Activated naive CD4-positive, alpha-beta T cell treated with anti-CD3 and anti-CD28 coated beads for 36 hours (primary cell): ENCODE data around the gene CLK3. TPM values are rescaled to one million over a fixed set of nuclear protein-coding genes. Genes with fewer than 3 reads are reported as not detected.
"Not testable (repeated sequence)": the region's sequence is repeated elsewhere in the genome, so short reads cannot be mapped to it uniquely, and the experiment has no call there.

Source experiments
- CTCF ChIA-PET: fragments of 350-600 bp; sonication (Branson Sonifier 250); formaldehyde crosslinking; loops from one replicate; lab custom pipeline; 2021; ENCODE audit warnings: antibody characterized with exemption; lab: Charles Lee
- DNase-seq: peaks from one replicate; pipeline ENCODE4 v3.0.0-alpha.2; 2020
- H3K27ac Mint-ChIP-seq: one replicate; pipeline ENCODE4 v1.8.0; 2021; ENCODE audit warnings: mild to moderate bottlenecking, mixed read lengths
- H3K27me3 Mint-ChIP-seq: one replicate; pipeline ENCODE4 v1.8.0; 2021; ENCODE audit warnings: low read depth, mixed read lengths
- H3K36me3 Mint-ChIP-seq: one replicate; pipeline ENCODE4 v1.8.0; 2021; ENCODE audit warnings: low read depth, mixed read lengths
- H3K4me1 Mint-ChIP-seq: one replicate; pipeline ENCODE4 v1.8.0; 2021; ENCODE audit warnings: low read depth, mixed read lengths
- H3K4me3 Mint-ChIP-seq: one replicate; pipeline ENCODE4 v1.8.0; 2021; ENCODE audit warnings: mild to moderate bottlenecking, moderate library complexity, mixed read lengths
- H3K9me3 Mint-ChIP-seq: one replicate; pipeline ENCODE4 v1.8.0; 2021; ENCODE audit warnings: mixed read lengths
- intact Hi-C: fragments of 100-400 bp; cut with micrococcal nuclease; formaldehyde crosslinking; loops from one replicate; pipeline ENCODE4 v1.15.1; 2023
- total RNA-seq, 2 experiments: library from RNA; stranded (reverse); gene quantifications; one replicate each; pipeline ENCODE4 v1.2.3, GENCODE V29; 2021

The CLK3 gene
- total RNA-seq, 2 experiments from 2014 or later = 124 TPM

DNA sequence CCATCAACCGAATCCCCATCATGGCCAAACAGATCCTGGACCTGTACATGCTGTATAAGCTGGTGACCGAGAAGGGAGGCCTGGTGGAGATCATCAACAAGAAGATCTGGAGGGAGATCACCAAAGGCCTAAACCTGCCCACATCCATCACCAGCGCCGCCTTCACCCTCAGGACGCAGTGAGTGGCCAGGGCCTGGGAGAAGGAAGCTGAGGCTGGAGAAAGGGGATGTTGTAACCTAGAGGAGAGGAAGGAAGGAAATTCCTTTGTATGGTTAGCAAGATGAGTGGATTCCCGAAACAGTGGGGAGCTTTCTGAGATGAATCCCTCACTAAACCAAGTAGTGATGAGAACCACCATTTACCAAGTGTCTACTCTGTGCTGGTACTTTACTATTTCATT lies 25.8 kb upstream of the CLK3 start:
- no peak for DNase-seq
- Mint-ChIP-seq H3K27ac (no peak overlapping the region), H3K27me3 (no peaks in the 10 kb centered on the region), H3K36me3 (peaks cover 5% of the 10 kb centered on the region), H3K4me1 (no peaks in the 10 kb centered on the region), H3K4me3 (no peak overlapping the region), H3K9me3 (no peaks in the 10 kb centered on the region)
- intact Hi-C loops = no loop called here
- CTCF ChIA-PET = interaction anchor here (1.0 kb wide), 1 partner anchor 36 kb away, joined by 3 read pairs; no protein-coding TSS in a partner anchor

DNA sequence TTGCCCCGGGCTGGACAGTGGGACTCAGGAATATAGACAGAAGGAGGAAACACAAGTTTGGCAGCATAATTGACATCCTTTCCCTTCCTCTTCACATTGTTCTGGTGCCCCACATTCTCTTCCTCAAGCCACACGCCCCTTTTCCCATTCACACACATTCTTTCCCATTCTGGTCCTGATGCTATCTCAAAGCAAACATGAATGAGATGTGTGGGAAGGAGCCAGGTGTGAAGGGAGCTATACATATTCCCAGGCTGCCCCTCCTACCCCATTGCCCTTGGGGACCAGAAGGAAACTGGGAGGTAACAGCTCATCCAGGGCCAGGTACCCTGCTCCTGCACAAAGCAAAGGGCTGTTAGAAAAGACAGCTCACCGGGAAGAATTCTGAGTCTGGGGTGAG lies 23.4 kb upstream of the CLK3 start:
- intact Hi-C loops = no loop called here
- H3K9me3 Mint-ChIP-seq = no peaks in the 10 kb centered on the region
- CTCF ChIA-PET = interaction anchor here (0.6 kb wide), 1 partner anchor 84 kb away, joined by 3 read pairs; no protein-coding TSS in a partner anchor

DNA sequence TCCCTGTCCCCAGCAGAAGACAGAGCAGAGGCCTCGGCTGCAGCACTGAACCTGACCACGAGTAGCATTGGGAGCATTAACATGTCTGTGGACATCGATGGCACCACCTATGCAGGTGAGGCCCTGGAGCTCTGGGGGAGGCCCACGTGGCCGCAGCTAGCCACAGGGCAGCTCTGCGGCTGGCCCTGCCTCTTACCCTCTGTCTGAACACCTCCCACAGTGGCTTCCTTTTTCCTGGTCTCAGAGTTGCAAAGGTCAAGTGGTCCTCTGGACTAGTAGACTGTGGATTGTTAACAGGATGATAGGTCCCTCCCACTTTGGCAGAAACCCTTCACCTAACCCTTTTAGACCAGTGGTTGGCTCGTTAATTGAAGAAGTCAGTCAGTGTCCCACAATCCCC lies 22.5 kb upstream of the CLK3 start:
- CTCF ChIA-PET = interaction anchor here (1.2 kb wide), 1 partner anchor 39 kb away, joined by 3 read pairs; no protein-coding TSS in a partner anchor
- Mint-ChIP-seq H3K9me3 (no peaks in the 10 kb centered on the region), H3K36me3 (peaks cover 5% of the 10 kb centered on the region)

More for the DNA sequence above, 23.4 kb upstream of the CLK3 start:
- Mint-ChIP-seq H3K4me1 (no peaks in the 10 kb centered on the region), H3K4me3 (no peak overlapping the region), H3K36me3 (peaks cover 5% of the 10 kb centered on the region), H3K27ac (peak overlapping the region; percentile 24), H3K27me3 (no peaks in the 10 kb centered on the region)
- DNase-seq = no peak

DNA sequence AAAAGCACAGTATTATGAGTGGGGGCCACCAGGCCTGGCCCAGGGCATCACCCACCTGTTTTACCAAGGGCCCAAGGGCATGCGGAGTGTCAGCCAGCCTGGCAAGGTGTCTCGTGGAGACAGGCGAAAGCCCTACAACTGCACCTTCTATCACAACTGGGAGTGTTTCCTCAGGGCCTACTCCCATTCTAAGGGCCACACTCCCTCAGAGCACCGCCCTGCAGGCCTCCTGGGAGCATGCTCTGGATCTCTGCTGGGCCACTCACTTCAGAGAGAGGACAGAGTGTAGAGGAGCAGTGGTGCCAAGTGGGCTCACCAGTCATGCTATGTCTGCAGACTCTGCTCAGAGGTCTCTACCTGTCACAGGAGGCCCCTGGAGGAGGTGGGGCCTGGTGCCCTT lies 21.2 kb upstream of the CLK3 start:
- no peak for DNase-seq
- H3K4me1 Mint-ChIP-seq = peaks cover 18% of the 10 kb centered on the region
- CTCF ChIA-PET = no interaction called here
- H3K27ac Mint-ChIP-seq = no peak overlapping the region
- peaks cover 11% of the 10 kb centered on the region for H3K36me3 Mint-ChIP-seq
- intact Hi-C loops = no loop called here
- no peaks in the 10 kb centered on the region for H3K9me3 Mint-ChIP-seq
- H3K4me3 Mint-ChIP-seq = no peak overlapping the region
- no peaks in the 10 kb centered on the region for H3K27me3 Mint-ChIP-seq

More for the DNA sequence above, 22.5 kb upstream of the CLK3 start:
- Mint-ChIP-seq H3K4me3 (no peak overlapping the region), H3K27ac (no peak overlapping the region), H3K27me3 (no peaks in the 10 kb centered on the region), H3K4me1 (peaks cover 5% of the 10 kb centered on the region)
- no peak for DNase-seq
- intact Hi-C loops = no loop called here

DNA sequence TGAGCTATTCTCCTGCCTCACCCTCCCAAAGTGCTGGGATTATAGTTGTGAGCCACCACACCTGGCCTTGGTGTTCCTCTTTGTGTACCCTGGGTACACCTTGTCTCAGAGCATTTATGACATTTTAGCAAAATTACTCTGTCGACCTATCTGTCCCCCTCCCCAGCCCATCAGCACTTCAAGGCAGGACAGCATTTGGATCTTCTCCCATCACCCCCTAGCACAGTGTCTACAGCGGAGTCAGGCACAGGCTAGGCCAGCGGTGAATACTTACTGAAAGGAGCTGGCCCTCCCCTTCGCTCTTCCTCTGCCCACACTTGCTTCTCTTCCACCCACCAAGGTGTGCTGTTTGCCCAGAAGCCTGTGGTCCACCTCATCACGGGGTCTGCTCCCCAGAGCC lies 20.4 kb upstream of the CLK3 start:
- Mint-ChIP-seq H3K9me3 (no peaks in the 10 kb centered on the region), H3K27me3 (no peaks in the 10 kb centered on the region), H3K4me3 (no peak overlapping the region), H3K27ac (no peak overlapping the region), H3K4me1 (peaks cover 20% of the 10 kb centered on the region), H3K36me3 (peaks cover 11% of the 10 kb centered on the region)
- no peak for DNase-seq
- intact Hi-C loops = no loop called here
- CTCF ChIA-PET = no interaction called here

DNA sequence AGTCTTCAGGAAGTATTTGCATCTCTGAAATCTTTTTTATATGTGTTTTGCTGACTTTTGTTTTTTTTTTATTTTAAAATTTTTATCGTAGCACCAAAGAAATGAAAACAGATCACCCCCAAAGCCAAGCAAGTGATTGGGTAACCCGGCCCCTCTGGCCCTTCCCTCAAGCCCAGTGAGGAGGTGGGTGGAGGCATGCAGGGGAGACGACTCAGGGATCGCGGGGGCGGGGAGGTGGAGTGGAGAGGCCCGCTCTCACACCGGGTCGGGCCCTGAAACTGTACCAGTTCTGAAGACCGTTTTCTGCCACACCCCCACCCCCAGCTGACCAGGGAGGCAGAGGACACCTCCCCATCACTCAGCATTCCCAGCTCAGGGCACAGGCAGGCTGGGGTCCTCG lies 18.9 kb upstream of the CLK3 start:
- H3K27me3 Mint-ChIP-seq, H3K9me3 Mint-ChIP-seq, intact Hi-C loops, DNase-seq, H3K4me3 Mint-ChIP-seq: not testable (repeated sequence)
- H3K4me1 Mint-ChIP-seq = peaks cover 20% of the 10 kb centered on the region
- CTCF ChIA-PET = interaction anchor here (0.7 kb wide), 1 partner anchor 173 kb away, joined by 3 read pairs; no protein-coding TSS in a partner anchor
- H3K27ac Mint-ChIP-seq = peak overlapping the region; percentile 0
- H3K36me3 Mint-ChIP-seq = peaks cover 11% of the 10 kb centered on the region

DNA sequence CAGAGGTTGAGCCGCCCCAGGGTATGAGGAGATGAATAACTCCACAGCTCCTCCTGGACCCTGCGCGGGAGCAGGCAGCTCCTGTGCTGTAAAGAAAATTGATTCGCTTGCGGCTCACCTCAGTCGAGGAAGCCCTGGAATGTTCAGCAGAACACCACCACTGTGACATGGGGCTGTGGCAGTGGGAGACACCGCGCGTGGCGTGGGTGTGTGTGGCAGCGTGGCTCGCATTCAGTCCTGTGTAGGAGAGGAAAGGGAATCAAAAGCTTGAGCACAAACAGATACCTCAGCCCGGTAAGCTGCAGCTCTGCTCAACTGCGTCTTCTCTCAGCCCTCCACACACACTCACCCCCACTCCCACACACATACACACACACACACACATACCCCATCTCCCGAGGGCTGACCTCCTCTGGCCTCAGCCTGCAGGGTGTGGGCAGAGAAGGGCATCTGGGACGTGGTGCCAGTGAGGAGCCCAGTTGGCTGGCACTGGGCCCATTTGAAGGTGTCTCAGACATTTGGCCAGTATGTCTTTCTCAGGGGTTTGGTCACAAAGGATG lies 18.4 kb upstream of the CLK3 start:
- intact Hi-C loops, H3K27me3 Mint-ChIP-seq, DNase-seq, H3K9me3 Mint-ChIP-seq, H3K4me3 Mint-ChIP-seq, H3K27ac Mint-ChIP-seq: not testable (repeated sequence)
- CTCF ChIA-PET = interaction anchor here (1.2 kb wide), 1 partner anchor 24 kb away, joined by 4 read pairs; no protein-coding TSS in a partner anchor
- Mint-ChIP-seq H3K4me1 (peaks cover 20% of the 10 kb centered on the region), H3K36me3 (peaks cover 11% of the 10 kb centered on the region)

DNA sequence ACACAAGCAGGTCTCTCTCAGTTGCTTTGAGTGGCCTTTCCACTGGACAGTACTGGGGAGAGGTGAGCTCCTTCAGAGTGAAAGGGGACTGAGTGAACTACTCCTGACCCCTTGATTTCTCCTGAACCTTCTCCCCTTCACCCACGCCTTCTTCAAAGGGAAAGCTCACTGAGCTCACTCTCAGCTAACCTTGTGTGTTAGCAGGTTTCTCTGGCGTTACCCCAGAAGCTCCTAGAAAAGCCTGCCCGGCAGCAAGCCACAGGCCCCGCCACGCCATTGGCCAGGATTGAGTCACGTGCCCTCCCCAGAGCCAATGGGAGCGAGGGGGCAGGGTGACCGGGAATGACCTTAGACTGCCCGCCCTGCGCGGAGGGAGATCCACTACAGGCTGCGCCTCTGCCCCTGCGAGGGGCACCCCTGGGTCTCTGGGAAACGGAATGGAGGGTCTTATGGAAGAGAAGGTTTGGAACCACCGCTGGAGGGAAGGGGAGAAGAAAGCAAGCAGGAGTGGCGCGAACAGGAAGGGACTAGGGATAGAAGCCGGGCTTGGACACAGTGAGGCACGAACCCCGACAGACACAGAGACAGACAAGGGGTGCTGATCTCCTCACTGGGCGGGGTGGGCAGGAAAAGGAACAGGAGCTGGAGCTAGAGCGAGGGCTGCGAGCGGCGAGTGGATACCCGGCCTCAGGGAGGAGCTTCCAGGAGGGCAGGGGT lies 17.4 kb upstream of the CLK3 start:
- intact Hi-C loops = loop anchor here (1.0 kb wide), 3 partner anchors 16 to 137 kb away; partner anchors contain the start of genes ARID3B and UBL7
- Mint-ChIP-seq H3K27me3 (no peaks in the 10 kb centered on the region), H3K9me3 (no peaks in the 10 kb centered on the region), H3K27ac (peak overlapping the region; percentile 99), H3K4me3 (peak overlapping the region; percentile 100), H3K36me3 (peaks cover 10% of the 10 kb centered on the region), H3K4me1 (peaks cover 20% of the 10 kb centered on the region)
- CTCF ChIA-PET = interaction anchor here (0.5 to 1.8 kb wide), 4 partner anchors 23 to 958 kb away, joined by 3 to 5 read pairs (median 4); no protein-coding TSS in a partner anchor
- DNase-seq = peak; percentile 95

DNA sequence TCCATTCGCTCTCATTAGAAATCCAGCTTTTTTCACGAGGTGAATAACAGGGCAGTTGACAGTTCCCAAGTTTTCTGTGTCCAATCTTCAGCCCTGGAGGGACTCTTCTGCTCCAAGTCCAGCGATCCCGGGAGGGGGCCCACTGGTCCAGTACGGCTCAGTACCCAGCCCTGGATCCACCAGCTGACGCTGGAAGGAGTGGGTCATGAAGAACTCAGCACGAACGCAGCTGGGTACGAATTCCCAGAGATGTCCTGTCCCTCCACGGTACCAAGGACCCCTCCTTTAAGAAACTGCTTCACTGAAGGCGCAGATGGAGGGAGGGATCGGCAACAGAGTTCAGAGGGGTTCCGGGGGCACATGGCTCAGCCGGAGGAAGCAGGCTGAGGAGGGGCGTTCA lies 16.5 kb upstream of the CLK3 start:
- Mint-ChIP-seq H3K27ac (peak overlapping the region; percentile 99), H3K4me1 (peaks cover 20% of the 10 kb centered on the region), H3K9me3 (no peaks in the 10 kb centered on the region), H3K27me3 (no peaks in the 10 kb centered on the region), H3K36me3 (peaks cover 6% of the 10 kb centered on the region), H3K4me3 (peak overlapping the region; percentile 100)
- DNase-seq = no peak
- CTCF ChIA-PET = interaction anchor here (0.6 to 1.8 kb wide), 2 partner anchors 33 to 957 kb away, joined by 4 to 5 read pairs; no protein-coding TSS in a partner anchor
- intact Hi-C loops = no loop called here

DNA sequence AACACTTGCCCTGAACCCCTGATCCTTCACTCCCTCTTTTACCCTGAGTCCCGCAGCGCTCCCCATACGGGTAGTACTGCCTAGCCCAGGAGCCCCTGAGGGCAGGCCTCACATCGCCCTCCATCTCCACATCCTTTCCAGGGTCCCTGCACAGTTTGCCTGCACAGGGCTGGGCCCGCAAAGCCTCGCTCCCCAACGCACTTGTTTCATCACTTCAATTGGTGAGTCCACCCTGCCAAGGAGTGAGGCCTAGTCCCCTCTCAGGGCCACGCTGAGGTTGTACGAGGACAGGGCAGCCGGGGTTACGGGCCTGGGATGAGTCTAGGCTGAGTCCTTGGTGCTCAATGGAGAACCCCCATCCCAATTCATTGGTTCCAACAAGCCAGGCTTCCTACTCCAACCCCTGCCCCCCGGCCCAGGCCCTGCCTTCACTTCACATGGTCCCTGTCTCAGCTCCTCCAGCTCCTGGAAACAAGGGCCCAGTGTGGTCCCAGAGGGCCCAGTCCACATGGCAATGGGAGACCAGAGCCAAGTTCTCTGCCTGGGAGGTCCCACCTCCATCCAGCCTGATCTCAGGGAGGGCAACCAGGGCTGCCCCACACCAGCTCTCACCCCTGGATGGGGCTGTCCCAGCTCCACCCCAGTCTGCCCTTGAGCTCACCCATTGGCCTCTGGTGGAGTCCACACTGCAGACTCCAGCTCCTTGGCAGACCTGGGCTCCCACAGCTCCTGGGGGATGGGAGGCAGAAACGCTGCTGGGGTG lies 12.4 kb upstream of the CLK3 start:
- H3K9me3 Mint-ChIP-seq = no peaks in the 10 kb centered on the region
- CTCF ChIA-PET = interaction anchor here (1.4 kb wide), 1 partner anchor 123 kb away, joined by 3 read pairs; no protein-coding TSS in a partner anchor
- intact Hi-C loops = no loop called here
- H3K4me3 Mint-ChIP-seq = no peak overlapping the region
- DNase-seq = no peak
- no peaks in the 10 kb centered on the region for H3K27me3 Mint-ChIP-seq
- peaks cover 15% of the 10 kb centered on the region for H3K4me1 Mint-ChIP-seq
- no peak overlapping the region for H3K27ac Mint-ChIP-seq
- peaks cover 5% of the 10 kb centered on the region for H3K36me3 Mint-ChIP-seq

DNA sequence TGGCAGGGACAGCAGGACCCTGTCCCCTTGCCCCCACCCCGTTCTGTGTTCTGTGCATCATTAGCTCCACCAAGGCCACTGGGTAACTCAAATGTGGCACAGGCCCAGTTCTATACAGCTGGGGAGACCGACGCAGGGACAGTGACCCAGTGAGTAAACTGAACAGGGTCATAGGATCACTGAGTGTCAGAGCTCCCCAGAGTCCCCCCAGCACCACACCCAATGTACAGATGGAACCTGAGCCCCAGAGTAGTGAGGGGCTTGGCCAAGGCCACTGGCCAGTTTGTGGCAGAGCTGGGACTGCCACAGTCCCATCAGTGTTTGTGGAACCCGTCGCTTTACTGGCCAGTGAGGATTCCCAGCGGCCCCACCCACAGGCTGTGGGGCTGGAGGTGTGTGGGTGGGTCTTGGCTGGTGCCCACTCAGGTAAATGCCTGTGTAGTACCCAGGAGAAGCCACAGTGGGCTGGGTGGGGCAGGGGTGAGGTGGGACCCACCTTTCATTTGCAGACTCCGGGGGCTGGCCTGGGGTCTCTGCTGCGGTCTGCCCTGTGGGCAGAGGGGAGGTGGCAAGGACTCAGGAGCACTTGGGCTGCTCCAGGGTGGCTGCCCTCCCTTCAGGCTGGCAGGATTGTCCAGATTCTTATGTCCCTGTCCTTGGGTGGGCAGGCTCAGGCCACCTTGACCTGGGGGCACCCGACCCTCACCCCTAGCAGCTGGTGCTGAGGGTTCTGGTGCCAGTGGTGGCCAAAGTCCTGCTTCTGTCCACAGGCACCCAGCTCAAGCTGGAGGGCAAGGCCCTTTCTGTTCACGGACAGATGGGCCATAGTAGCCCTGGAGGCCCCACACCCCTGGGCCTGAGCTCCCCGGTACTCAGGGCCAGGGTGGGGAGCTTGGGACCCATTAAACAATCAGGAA lies 11.6 kb upstream of the CLK3 start:
- Mint-ChIP-seq H3K4me1 (peaks cover 6% of the 10 kb centered on the region), H3K36me3 (no peaks in the 10 kb centered on the region), H3K27me3 (no peaks in the 10 kb centered on the region), H3K4me3 (no peak overlapping the region), H3K27ac (no peak overlapping the region), H3K9me3 (no peaks in the 10 kb centered on the region)
- CTCF ChIA-PET = no interaction called here
- no peak for DNase-seq
- intact Hi-C loops = no loop called here
